Stimulated activated CD8-positive, alpha-beta memory T cell treated with anti-CD3 and anti-CD28 coated beads, Interleukin-2, amount 100 ng/mL, for 1 hour (primary cell): Measurements from ENCODE around the gene CRY1.

Source experiments
- DNase-seq, 2 donors: peaks; one replicate each; pipeline ENCODE4 v3.0.0-alpha.2; 2020; ENCODE audit warnings: low read depth in 2 of 2

The CRY1 gene

DNA sequence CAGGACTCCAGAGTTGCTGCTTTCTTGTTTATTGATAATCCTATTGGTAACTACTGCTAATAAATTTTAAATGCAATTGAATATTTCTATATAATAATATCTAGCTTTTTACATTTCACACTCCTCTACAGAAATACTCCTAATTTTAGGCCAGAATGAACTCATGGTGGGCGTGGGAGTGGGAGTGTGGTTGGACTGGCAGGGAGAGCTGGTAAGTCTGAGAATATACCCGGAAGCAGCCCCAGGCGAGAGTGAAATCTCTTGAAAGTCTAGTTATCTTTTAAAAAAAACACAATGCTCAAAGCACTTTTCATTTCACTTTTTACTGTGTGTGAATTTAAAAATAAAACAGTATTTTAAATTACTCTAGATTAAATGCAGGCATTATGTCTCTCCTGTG is 132.9 kb downstream of the CRY1 start:
- no peak for DNase-seq

DNA sequence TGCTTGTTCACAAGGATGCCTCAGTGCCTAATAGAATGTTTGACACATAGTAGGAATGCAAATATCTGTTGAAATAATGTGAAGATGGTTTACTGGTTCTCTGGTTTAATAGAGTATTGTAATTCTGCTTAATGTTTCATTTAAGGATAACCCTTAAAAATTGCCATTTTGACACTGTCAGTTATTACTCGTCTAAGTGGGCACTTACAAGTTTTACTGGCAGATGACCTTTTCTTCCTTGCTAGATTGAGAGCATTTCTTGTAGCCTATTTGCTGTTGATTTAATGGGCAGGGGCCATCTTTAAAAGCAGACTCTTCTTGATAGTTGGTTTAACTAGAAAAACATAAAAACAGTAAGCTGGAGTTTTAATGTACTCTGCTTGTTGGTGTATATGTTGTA is 135.8 kb downstream of the CRY1 start:
- DNase-seq = no peak

DNA sequence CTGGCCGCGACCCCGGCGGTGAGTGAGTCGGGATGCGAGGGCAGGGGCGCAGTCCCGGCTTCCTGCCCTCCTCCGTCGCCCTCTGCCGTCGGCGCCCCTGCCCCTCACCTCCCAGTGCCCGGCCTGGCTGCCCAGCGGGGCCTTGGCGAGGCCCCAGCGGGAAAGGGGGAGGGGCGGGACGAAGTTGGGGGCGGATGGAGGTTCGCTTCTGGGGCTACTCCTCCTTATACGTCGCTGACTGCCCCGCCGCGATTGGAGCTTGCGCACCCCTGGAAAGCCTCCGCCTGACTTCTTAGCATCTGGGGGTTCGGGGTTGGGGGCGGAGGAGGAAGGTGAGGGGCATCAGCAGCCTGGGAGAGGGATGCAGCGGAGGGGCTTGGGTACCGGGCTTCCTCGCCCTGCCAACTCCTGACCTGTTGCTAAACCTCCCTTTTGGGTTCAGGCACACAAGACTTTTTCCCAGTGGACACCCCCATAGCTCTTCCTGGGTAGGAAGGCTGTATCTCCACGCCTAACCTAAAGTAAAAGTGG is 137.2 kb downstream of the CRY1 start:
- DNase-seq = peak; percentile 12 to 18

GRCh38 chr12:106955377-106956047 is 137.8 kb downstream of the CRY1 start, which contains the start of gene TMEM263:
Gene TMEM263, plus strand, starts transcription at chr12:106955907. Its CDS starts 11,210 bp downstream, at chr12:106967117.
- DNase-seq = peak; percentile 83 to 90

GRCh38 chr12:106954462-106955376 is 138.6 kb downstream of the CRY1 start:
- DNase-seq = no peak

- DNase-seq = no peak
Measured at GRCh38 chr12:106953352-106954250, 139.7 kb downstream of the CRY1 start.

GRCh38 chr12:106950591-106950990 is 142.8 kb downstream of the CRY1 start:
- DNase-seq = no peak

DNA sequence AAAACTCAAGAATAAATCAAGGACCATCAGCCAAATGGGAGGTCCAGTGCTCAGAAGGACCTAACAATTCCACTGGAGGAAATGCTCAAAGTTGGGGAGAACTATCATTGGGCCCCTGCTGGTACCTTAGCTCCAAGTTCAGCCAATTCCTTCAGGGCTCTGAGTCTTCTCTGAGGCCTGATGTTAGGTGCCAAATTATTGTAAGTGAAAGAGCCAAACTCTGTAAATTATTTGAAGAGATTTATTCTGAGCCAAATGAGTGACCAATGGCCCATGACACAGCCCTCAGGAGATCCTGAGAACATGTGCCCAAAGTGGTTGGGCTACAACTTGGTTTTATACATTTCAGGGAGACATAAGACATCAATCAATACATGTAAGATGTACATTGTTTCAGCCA is 145.9 kb downstream of the CRY1 start:
- DNase-seq = no peak

- no peak for DNase-seq
Measured at GRCh38 chr12:106945261-106945851, 148.0 kb downstream of the CRY1 start.

DNA sequence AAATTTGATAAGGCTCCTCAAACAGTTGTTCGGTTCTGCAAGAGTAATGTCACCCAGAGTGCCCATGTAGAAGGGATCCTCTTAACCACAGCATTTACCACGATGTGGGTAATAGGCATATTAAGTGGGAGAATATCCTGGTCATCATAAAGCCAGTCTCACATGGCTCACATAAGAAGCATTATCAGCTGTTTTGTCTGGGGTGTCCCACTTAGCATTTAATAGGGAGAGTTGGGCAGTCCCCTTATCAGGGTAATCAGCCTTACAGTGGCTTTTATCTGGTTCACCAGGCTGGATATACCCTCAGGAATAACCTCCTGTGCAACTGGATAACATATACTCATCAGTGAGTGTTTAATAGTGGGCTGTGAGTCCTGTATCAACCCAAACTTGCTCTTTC is 150.6 kb downstream of the CRY1 start:
- no peak for DNase-seq

DNA sequence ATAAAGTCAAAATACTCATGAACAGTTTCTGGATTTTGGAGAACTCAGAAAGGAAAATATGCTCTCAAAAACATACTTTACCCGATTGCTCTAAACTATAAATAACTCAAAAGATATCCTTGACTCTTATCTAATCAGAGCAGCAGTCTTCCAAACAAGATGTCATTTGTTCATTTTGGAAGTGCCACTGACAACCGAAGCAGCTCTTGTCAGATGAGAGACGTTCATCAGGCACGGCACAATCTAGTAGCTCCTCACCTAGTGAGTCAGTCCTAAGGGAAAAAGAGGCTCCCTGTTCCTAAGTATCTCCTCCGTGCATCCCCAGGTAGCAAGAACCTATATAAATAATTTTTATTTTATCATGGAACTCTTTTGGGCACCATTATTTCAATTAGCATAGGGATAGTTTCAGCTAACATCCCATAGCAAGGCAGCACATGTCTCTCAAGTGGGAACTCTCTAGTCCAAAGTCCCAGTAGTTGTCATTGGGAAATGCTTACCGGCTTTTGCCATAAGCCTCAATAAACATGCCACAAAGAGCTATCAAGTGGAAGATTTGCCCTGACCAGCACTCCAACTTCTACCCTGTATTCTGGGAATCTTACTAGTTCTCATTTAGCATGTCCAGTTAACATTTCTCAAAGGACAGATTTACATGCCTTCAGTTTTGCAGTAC is 151.7 kb downstream of the CRY1 start:
- DNase-seq = no peak
